HepG2 (cell line): ENCODE results near the gene RAPH1. TPM values are rescaled to one million over a fixed set of nuclear protein-coding genes. Genes with fewer than 3 reads are reported as not detected.

Source experiments
- ATAC-seq: fragments of 200-7000 bp; cut with Tn5 transposase; 3 replicates; pipeline ENCODE4 v1.9.1; 2020; ENCODE audit warnings: mild to moderate bottlenecking, moderate library complexity
- BruUV-seq: library from RNA; stranded (reverse); fragments of 400-500 nt; replicated peaks from 2 replicates; lab custom pipeline; 2021; lab: Mats Ljungman, UMichigan
- CTCF ChIA-PET: fragments of 300-600 bp; formaldehyde crosslinking; extraction: SDS; loops from one replicate; lab custom pipeline; 2021; ENCODE audit warnings: low total read pairs, inconsistent platforms, low intra/inter-chr PET ratio; lab: Yijun Ruan, JAX
- POLR2A ChIA-PET: fragments of 350-600 bp; sonication (Branson Sonifier 250); formaldehyde crosslinking; loops from one replicate; lab custom pipeline; 2020; ENCODE audit warnings: antibody characterized with exemption, inconsistent platforms; lab: Yijun Ruan, JAX
- DNase-seq: peaks from one replicate; pipeline ENCODE4 v3.0.0-alpha.2; 2015; ENCODE audit warnings: low spot score
- FAIRE-seq: peaks from 3 replicates; lab custom pipeline; 2011; peaks lifted over from hg19 to GRCh38; lab: Jason Lieb, UNC
- H2AFZ ChIP-seq: one replicate; pipeline ENCODE4 v1.6.1; 2011; ENCODE audit warnings: low read length, inconsistent platforms
- H3K27ac ChIP-seq: fragments of 300-600 bp; 3 replicates; pipeline ENCODE4 v1.8.0; 2011; ENCODE audit warnings: mixed run types, mild to moderate bottlenecking, mixed read lengths, low read length, inconsistent platforms; ENCODE audit not compliant: insufficient read depth; ENCODE audit errors: extremely low read length
- H3K27me3 ChIP-seq, 2 experiments: fragments of 200-600 bp in 1 of 2; 2 replicates in 1 of 2; 3 replicates in 1 of 2; pipeline versions ENCODE4 v1.6.0 to v1.8.0; 2011; ENCODE audit warnings: low read length in 2 of 2, mild to moderate bottlenecking in 2 of 2, moderate library complexity in 2 of 2, inconsistent platforms in 1 of 2; ENCODE audit not compliant: insufficient read depth in 2 of 2, control insufficient read depth in 1 of 2
- H3K36me3 ChIP-seq, 2 experiments: fragments of 200-600 bp in 1 of 2; replicated peaks in 1 of 2; 2 replicates in 1 of 2; 3 replicates in 1 of 2; pipeline versions ENCODE4 v1.5.1 to v1.8.0; 2011; ENCODE audit warnings: low read length in 2 of 2, inconsistent platforms in 1 of 2; ENCODE audit not compliant: insufficient read depth in 2 of 2, control insufficient read depth in 1 of 2
- H3K4me1 ChIP-seq: 2 replicates; pipeline ENCODE4 v1.5.1; 2012; ENCODE audit warnings: low read length, inconsistent platforms; ENCODE audit not compliant: insufficient read depth
- H3K4me2 ChIP-seq: 2 replicates; pipeline ENCODE4 v1.6.0; 2011; ENCODE audit warnings: low read depth, low read length, inconsistent platforms
- H3K4me3 ChIP-seq, 3 experiments: fragments of 200-600 bp in 1 of 3; sonication (generic), shearing (Covaris generic) in 1 of 3; replicated peaks in 1 of 3; 2 replicates each; pipeline ENCODE4 v1.5.1; 2011 to 2016; ENCODE audit warnings: low read length in 3 of 3, inconsistent platforms in 2 of 3, low read depth in 2 of 3, mild to moderate bottlenecking in 2 of 3, control low read depth in 1 of 3, mixed read lengths in 1 of 3; ENCODE audit not compliant: insufficient read depth in 1 of 3
- H3K79me2 ChIP-seq: one replicate; pipeline ENCODE4 v1.6.1; 2011; ENCODE audit warnings: low read length, inconsistent platforms; ENCODE audit not compliant: insufficient read depth
- H3K9ac ChIP-seq: 2 replicates; pipeline ENCODE4 v1.6.0; 2011; ENCODE audit warnings: mild to moderate bottlenecking, low read depth, low read length, inconsistent platforms; ENCODE audit not compliant: insufficient read depth
- H3K9me3 ChIP-seq: 2 replicates; pipeline ENCODE4 v1.5.1; 2012; ENCODE audit warnings: mild to moderate bottlenecking, low read length
- H4K20me1 ChIP-seq: 2 replicates; pipeline ENCODE4 v1.6.0; 2011; ENCODE audit warnings: inconsistent platforms, mild to moderate bottlenecking, low read length, moderate library complexity; ENCODE audit not compliant: insufficient read depth
- CERS6 ChIP-seq: sonication (generic); formaldehyde crosslinking; IDR thresholded peaks from 2 replicates; pipeline ENCODE4 v1.5.0; 2020; ENCODE audit warnings: missing genetic modification reagents
- EZH2 ChIP-seq: conservative IDR thresholded peaks from 2 replicates; pipeline ENCODE4 v1.6.1; 2012; ENCODE audit warnings: mild to moderate bottlenecking, low read depth, low read length, moderate library complexity
- RAD21 ChIP-seq: fragments of 450-650 bp; formaldehyde crosslinking; IDR thresholded peaks from 2 replicates; pipeline ENCODE4 v1.5.0; 2020; ENCODE audit warnings: mild to moderate bottlenecking
- STAG1 ChIP-seq: sonication (generic); formaldehyde crosslinking; IDR thresholded peaks from 2 replicates; pipeline ENCODE4 v1.4.0; 2020; ENCODE audit warnings: missing genetic modification reagents
- THAP9 ChIP-seq: sonication (generic); formaldehyde crosslinking; IDR thresholded peaks from 2 replicates; pipeline ENCODE4; 2020; ENCODE audit warnings: missing genetic modification reagents, mild to moderate bottlenecking, borderline replicate concordance
- ZNF646 ChIP-seq: sonication (generic); formaldehyde crosslinking; IDR thresholded peaks from 2 replicates; pipeline ENCODE4 v1.9.0; 2021; ENCODE audit warnings: mild to moderate bottlenecking, missing genetic modification reagents
- ZNF652 ChIP-seq: IDR thresholded peaks from 2 replicates; pipeline ENCODE4 v1.6.1; 2016; ENCODE audit warnings: low read depth, borderline replicate concordance
- ZNF749 ChIP-seq: sonication (generic); formaldehyde crosslinking; IDR thresholded peaks from 2 replicates; pipeline ENCODE4 v1.8.0; 2022; ENCODE audit warnings: mild to moderate bottlenecking, missing genetic modification reagents, moderate library complexity, borderline replicate concordance
- ZSCAN20 ChIP-seq: sonication (generic); formaldehyde crosslinking; IDR thresholded peaks from 2 replicates; pipeline ENCODE4 v1.4.0; 2020; ENCODE audit warnings: missing genetic modification reagents, mild to moderate bottlenecking, borderline replicate concordance
- WGBS: methylation state at CpG from one replicate; pipeline ENCODE4 v1.1.6; 2017; ENCODE audit warnings: low lambda C conversion rate; 5-methylcytosine and 5-hydroxymethylcytosine counted together
- in situ Hi-C: cut with HindIII; loops from 2 replicates; pipeline ENCODE4 v1.10.0; 2017; ENCODE audit warnings: low pct_unique_long_range_greater_than_20kb; ENCODE audit not compliant: extremely low pct_ligation_motif_present
- intact Hi-C: fragments of 100-400 bp; cut with micrococcal nuclease; formaldehyde crosslinking; loops from one replicate; pipeline ENCODE4 v1.10.0; 2022; ENCODE audit not compliant: unreplicated experiment
- polyA plus RNA-seq, 8 experiments: library from polyadenylated mRNA; depleted of rRNA in 3 of 8; stranded (reverse) in 7 of 8; unstranded in 1 of 8; fragments of >200 nt; fragmentation: Illumina TruSeq in 4 of 8; extraction: Trizol in 4 of 8; gene quantifications; 2 replicates each; pipeline versions ENCODE4 v1.2.1 to v1.2.3, GENCODE V29; 2011 to 2016; ENCODE audit warnings: low read depth in 4 of 8, missing spikeins in 1 of 8, mixed read lengths in 1 of 8; ENCODE audit not compliant: insufficient read depth in 1 of 8
- total RNA-seq, 5 experiments: library from RNA; depleted of rRNA; stranded (reverse); fragments of >200 nt; fragmentation: Illumina TruSeq; extraction: Trizol; gene quantifications; 2 replicates each; pipeline ENCODE4 v1.2.3, GENCODE V29; 2016; ENCODE audit warnings: low read depth in 1 of 5

The RAPH1 gene
- total and polyA plus RNA-seq, 2 of the 13 experiments (the other 11 are each of a cell fraction or from before 2014, with no cell fraction given) = 5.3 to 6.7 TPM

- in situ Hi-C loops (loop anchor here (10.0 kb wide), 1 partner anchor 229 kb away; no protein-coding TSS in a partner anchor), intact Hi-C loops (loop anchor here (1.0 to 10.0 kb wide), 5 partner anchors 122 to 881 kb away; no protein-coding TSS in a partner anchor)
- Histone ChIP-seq H3K9ac (no peak overlapping the region), H3K4me3 (no peak overlapping the region), H3K4me1 (peaks cover 7% of the 10 kb centered on the region; the same call in 1 of the 2 replicates), H2AFZ (no peak overlapping the region), H3K9me3 (no peaks in the 10 kb centered on the region), H4K20me1 (no peaks in the 10 kb centered on the region), H3K27me3 (no peaks in the 10 kb centered on the region), H3K79me2 (no peaks in the 10 kb centered on the region), H3K4me2 (no peak overlapping the region), H3K27ac (no peak overlapping the region), H3K36me3 (peaks cover 4 to 43% of the 10 kb centered on the region in 2 experiments)
- ChIA-PET POLR2A (no interaction called here), CTCF (interaction anchor here (1.4 to 1.6 kb wide), 2 partner anchors 228 to 361 kb away, joined by 10 read pairs; no protein-coding TSS in a partner anchor)
- WGBS = 52% methylated on average over 1 of the region's 1 CpG
- ATAC-seq (peak; percentile 89), DNase-seq (peak; percentile 61), FAIRE-seq (peak; percentile 66)
- BruUV-seq = no TSS peak
- TF ChIP-seq ZSCAN20 (CRISPR knock-in tag) (no peak), STAG1 (peak; percentile 85), RAD21 (0 out of 2 replicates have a peak, but pooled peaks have one; percentile 47), ZNF646 (no peak), THAP9 (no peak), CERS6 (CRISPR knock-in tag) (no peak), ZNF652 (CRISPR knock-in tag) (0 out of 2 replicates have a peak, but pooled peaks have one; percentile 23), ZNF749 (CRISPR knock-in tag) (no peak), EZH2 (no peak)
Observed at GRCh38 chr2:203453858-203454451, 81.1 kb downstream of the RAPH1 start.
